ENCODE results near the gene SLC46A1. TPM values are rescaled to one million over a fixed set of nuclear protein-coding genes. Genes with fewer than 3 reads are reported as not detected.

Gene SLC46A1
- total RNA-seq, 1 donor from 2014 or later, result 6.3 TPM

DNA sequence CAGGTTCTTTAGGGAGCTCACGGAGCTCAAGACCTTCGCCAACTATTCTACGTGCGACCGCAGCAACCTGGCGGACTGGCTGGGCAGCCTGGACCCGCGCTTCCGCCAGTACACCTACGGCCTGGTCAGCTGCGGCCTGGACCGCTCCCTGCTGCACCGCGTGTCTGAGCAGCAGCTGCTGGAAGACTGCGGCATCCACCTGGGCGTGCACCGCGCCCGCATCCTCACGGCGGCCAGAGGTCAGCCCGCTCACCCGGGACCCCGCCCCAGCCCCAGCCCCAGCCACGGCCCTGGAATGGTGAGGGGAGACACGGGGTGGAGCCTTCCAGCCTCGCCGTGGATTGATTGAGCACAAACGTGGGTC, 21.0 kb downstream of the SLC46A1 start:
- DNase-seq, result no peak
- Mint-ChIP-seq H3K4me1 (ENCODE audit: low read depth, unreplicated experiment) (peaks cover 17% of the 10 kb centered on the region), H3K27me3 (ENCODE audit: unreplicated experiment) (peaks cover 24% of the 10 kb centered on the region), H3K4me3 (ENCODE audit: unreplicated experiment) (no peak overlapping the region), H3K9me3 (ENCODE audit: unreplicated experiment) (peaks cover 10% of the 10 kb centered on the region), H3K27ac (ENCODE audit: unreplicated experiment) (no peak overlapping the region), H3K36me3 (ENCODE audit: unreplicated experiment) (peaks cover 30% of the 10 kb centered on the region)
- TF ChIP-seq, protein P1, sequence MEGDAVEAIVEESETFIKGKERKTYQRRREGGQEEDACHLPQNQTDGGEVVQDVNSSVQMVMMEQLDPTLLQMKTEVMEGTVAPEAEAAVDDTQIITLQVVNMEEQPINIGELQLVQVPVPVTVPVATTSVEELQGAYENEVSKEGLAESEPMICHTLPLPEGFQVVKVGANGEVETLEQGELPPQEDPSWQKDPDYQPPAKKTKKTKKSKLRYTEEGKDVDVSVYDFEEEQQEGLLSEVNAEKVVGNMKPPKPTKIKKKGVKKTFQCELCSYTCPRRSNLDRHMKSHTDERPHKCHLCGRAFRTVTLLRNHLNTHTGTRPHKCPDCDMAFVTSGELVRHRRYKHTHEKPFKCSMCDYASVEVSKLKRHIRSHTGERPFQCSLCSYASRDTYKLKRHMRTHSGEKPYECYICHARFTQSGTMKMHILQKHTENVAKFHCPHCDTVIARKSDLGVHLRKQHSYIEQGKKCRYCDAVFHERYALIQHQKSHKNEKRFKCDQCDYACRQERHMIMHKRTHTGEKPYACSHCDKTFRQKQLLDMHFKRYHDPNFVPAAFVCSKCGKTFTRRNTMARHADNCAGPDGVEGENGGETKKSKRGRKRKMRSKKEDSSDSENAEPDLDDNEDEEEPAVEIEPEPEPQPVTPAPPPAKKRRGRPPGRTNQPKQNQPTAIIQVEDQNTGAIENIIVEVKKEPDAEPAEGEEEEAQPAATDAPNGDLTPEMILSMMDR (IDR thresholded peaks at IDR 0.05; ENCODE audit: partially characterized antibody, unreplicated experiment), result no peak

- peaks cover 24% of the 10 kb centered on the region for H3K27me3 Mint-ChIP-seq (ENCODE audit: unreplicated experiment)
These were observed 21.6 kb downstream of the SLC46A1 start for GRCh38 chr17:28384281-28385036.

GRCh38 chr17:28381141-28381825, 24.7 kb downstream of the SLC46A1 start:
- Mint-ChIP-seq H3K36me3 (ENCODE audit: unreplicated experiment) (peaks cover 22% of the 10 kb centered on the region), H3K4me3 (ENCODE audit: unreplicated experiment) (peak overlapping the region; percentile 77), H3K4me1 (ENCODE audit: low read depth, unreplicated experiment) (peaks cover 17% of the 10 kb centered on the region), H3K27ac (ENCODE audit: unreplicated experiment) (no peak overlapping the region), H3K9me3 (ENCODE audit: unreplicated experiment) (peaks cover 12% of the 10 kb centered on the region), H3K27me3 (ENCODE audit: unreplicated experiment) (peaks cover 24% of the 10 kb centered on the region)
- TF ChIP-seq, protein P1 (IDR thresholded peaks at IDR 0.05; ENCODE audit: partially characterized antibody, unreplicated experiment), result peak; percentile 39
- DNase-seq, result peak; percentile 76

More at GRCh38 chr17:28384281-28385036, 21.6 kb downstream of the SLC46A1 start:
- Mint-ChIP-seq H3K27ac (ENCODE audit: unreplicated experiment) (no peak overlapping the region), H3K36me3 (ENCODE audit: unreplicated experiment) (peaks cover 26% of the 10 kb centered on the region), H3K4me3 (ENCODE audit: unreplicated experiment) (peak overlapping the region; percentile 52), H3K9me3 (ENCODE audit: unreplicated experiment) (peaks cover 10% of the 10 kb centered on the region), H3K4me1 (ENCODE audit: low read depth, unreplicated experiment) (peaks cover 17% of the 10 kb centered on the region)
- TF ChIP-seq, protein P1 (IDR thresholded peaks at IDR 0.05; ENCODE audit: partially characterized antibody, unreplicated experiment), result no peak
- DNase-seq, result no peak

- TF ChIP-seq, protein P1 (IDR thresholded peaks at IDR 0.05; ENCODE audit: partially characterized antibody, unreplicated experiment), result no peak
- no peak for DNase-seq
- peak overlapping the region; percentile 21 for H3K4me3 Mint-ChIP-seq (ENCODE audit: unreplicated experiment)
- peaks cover 17% of the 10 kb centered on the region for H3K4me1 Mint-ChIP-seq (ENCODE audit: low read depth, unreplicated experiment)
- peaks cover 12% of the 10 kb centered on the region for H3K9me3 Mint-ChIP-seq (ENCODE audit: unreplicated experiment)
- H3K27me3 Mint-ChIP-seq (ENCODE audit: unreplicated experiment), result peaks cover 21% of the 10 kb centered on the region
- H3K36me3 Mint-ChIP-seq (ENCODE audit: unreplicated experiment), result peaks cover 22% of the 10 kb centered on the region
- H3K27ac Mint-ChIP-seq (ENCODE audit: unreplicated experiment), result no peak overlapping the region
These were observed 25.9 kb downstream of the SLC46A1 start for GRCh38 chr17:28379814-28380801.

Measured in glutamatergic neuron (in vitro differentiated cells).